DMS 273 treated with DMSO at 0.1 percent for 48 hours (cell line): ENCODE results near the gene CRMP1.
A peak's percentile ranks its signal among the peaks of the same experiment; 100 is the strongest.

ENCODE experiments used
- DNase-seq: peaks from one replicate; lab custom pipeline; 2025; lab: John Stamatoyannopoulos, UW

CRMP1 gene

DNA sequence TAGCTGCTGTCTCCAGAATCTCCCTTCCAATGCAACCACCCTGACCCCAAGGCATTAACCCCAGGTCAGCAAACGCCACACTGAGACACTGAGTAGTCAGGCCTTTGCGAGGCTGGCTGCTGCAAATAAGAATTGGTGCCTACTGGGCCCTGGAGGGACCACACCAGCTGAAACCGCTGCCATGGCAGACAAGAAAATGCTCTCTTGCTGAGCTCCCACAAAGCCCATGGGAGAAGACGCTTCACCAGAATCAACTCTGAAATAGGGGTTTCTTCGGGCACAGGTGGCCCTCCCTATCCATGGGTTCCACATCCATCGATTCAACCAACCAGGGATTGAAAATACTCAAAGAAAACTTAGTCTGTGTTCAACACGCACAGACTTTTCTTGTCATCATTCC is 26.7 kb upstream of the CRMP1 start:
- DNase-seq, result no peak

DNA sequence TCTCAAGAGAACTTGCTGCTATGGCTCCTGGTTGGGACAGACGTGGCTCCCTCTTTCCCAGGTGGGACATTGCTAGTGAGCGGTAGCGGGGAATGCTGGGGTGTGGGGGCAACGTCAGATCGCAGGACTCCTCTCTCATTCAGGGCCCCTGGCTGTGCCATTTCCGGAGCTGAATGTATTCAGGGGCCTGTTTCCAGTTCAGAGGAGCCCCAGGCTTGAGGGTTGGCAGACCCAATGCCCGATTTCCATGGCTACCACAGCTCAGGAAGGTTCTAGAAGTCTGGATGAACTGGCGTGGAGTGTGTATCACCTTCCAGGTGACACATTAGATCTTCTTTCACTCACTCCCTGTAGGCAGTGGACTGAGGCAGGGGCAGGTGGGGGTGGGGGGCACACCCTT is 26.2 kb upstream of the CRMP1 start:
- DNase-seq, result no peak

DNA sequence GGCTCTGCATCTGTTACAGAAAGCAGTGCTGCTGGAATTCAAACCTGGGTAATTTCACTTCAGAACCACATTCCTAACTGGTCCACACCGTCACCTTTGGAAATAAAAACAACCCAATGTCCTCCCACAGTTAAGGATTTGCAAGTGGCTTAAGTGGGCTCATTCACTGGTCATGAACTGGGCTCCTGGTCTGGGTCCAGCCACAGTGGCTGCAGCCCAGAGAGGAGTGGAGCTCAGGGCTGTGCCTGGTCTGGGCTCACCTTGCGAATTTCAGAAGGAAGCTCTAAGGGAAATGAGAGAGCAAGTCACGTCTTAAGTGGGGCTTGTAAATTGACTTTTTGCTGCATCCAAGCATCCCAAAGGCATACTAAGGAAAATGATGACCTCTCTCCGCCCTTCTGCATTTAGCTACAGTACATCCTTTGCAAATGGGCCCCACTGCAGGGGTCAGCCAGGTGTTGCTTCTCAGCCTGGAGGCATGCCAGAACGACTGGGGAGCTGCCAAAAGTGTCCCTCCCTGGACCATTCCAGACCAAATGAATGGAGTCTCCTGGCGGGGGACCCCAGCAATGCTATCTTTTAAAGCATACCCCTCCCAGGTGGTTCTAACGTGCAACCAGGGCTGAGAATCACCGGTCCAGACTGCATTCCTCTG is 25.6 kb upstream of the CRMP1 start:
- DNase-seq, result no peak

DNA sequence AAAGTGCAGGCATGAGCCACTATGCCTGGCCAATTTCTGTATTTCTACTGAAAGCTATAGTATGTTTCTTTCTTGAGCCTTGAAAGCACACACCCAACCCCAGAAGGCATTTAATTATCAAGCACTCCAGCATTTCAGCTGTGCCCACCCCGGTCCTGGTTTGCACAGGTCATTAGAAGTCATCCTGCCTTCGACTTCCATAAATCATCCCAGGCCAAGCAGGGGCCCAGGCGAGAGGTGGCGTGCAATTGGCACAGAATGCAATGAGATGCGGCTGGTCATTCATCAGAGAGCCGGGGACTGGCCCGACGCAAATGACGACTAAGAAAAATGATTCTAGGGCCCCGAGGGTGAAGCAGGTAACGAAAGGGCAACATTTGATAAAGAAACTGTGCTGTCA is 24.8 kb upstream of the CRMP1 start:
- no peak for DNase-seq

DNA sequence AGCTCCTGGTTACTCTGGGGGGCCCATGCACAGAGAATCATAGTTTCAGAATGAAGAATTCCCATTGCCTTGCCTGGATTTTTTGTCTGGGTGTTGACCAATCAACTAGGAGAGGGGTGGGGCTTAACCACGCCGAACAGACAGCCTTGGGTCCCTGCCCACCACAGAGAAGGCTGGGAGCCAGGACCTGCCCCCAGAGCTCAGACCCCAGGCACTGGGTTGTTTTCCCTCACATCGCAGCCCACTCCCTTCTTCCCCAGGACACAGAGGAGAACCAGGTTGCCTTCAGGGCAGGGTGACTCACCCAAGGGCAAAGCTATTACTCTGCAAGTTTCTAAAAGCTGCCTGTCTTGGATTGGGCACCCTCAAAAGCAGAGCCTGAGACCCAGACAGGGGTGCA is 23.3 kb upstream of the CRMP1 start:
- DNase-seq, result no peak

DNA sequence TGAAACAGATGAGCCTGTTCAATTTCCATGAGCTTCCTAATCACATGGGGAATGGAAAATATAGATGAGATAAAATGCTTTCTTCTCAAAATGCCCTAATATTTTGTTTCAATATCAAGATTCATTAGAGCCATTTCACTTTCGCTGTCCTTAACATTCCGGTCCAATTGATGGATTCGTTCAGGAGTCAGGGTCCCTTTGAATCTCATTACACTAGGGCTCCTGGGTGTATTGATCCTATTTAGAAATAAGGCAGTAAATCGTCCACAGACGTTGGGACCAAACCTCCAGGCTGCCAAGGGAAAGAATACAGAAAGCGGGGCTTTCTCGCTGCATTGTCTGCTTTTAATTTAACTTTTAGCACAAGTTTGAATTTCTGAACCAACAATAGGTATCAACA is 20.6 kb upstream of the CRMP1 start:
- DNase-seq, result no peak

DNA sequence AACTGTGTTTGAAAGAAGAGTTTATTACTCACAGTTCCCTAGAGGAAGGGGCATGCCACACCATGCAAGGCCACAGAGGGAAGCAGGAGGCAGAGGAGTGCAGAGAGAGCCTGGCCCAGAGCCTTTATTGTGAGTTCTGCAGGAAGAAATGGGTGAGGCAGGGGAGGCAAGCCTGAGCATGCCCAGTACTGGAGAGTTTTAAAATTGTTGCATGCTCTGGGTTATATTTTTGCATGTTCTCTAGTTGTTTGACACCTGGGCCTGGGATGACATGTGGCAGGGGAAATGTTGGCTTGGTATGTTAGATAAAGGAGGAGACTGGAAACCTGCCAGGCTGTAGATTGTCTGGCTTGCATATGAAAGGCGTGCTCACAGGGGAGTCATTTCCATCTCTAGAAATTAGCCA is 19.7 kb upstream of the CRMP1 start:
- peak; percentile 59 for DNase-seq

DNA sequence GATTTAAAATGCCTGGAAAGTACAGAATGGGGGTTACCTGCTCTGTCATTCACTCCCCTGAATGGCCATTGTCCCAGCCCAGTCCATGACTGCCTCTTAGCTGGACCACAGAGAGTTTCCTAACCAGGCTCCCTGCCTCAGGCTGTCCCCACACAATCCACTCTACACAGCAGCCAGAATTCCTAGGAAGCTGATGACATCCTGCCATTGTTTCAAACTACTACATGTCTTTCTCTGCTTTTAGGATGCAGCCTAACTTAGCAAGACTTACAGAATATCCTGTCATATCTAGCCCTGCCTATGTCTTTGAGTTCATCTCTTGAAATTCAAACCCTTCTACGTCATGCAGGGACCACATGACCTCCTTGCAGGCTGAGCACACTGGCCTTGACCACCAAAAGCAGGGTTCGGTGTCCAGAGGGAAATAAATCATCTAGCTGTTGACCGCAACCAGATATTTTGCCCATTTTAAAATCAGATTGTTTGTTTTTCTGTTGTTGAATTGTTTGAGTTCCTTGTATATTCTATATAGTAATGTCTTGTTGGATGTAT is 16.1 kb upstream of the CRMP1 start:
- no peak for DNase-seq

DNA sequence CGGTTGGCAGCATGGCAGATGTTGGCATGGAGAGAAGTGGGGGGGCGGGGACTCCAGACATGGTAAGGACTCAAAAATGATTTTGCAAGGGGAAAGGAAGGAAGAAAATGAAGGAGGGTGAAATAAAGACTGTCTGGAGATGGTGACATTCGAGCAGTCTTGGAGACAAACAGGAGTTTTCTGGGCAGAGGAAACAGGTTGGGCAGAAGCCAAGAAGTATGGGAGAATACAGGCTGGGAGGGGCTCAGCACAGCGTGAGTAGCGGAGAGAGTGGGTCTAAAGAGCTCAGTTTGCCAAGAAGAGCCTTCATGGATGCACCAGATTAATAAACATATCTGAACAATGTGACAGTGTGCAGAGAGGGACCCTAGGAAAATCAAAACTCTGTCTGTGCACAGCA is 13.3 kb upstream of the CRMP1 start:
- DNase-seq, result no peak

DNA sequence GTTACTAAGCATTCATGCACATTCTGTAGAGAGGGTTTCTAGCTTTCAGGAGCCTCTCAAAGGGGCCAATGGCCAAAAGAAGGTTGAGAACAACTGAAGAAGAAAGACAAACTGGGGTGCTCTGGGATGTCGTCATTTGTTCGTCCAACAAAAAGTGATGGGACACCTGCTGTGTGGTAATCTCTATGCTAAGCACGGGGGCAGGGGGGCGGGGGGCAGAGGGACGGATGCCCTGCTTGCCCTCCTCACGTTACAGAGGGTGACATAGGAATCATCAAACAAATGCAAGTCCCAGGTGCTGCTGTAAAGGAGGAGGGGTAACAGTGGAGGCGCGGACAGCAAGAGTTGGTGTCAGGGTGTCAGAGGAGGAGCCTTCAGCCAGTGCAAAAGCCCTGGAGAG is 12.8 kb upstream of the CRMP1 start:
- no peak for DNase-seq

DNA sequence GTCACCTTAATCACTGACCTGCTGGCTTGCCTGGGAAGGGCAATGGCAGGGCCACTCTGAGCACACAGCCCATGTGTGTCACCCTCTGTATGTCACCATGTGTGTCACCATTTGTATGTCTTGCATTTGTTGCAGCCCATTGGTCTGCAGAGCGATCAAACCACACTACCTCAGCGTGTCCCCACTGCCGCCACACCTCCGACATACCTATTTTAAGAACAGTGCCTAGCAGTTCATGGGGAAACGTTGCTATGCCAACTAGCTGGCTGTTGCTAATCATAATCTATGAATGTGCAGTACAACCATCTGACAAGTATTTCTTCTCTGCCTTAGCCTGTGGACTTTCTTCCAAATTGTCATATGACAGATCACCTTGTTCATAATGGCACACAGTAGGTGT is 8.0 kb upstream of the CRMP1 start:
- no peak for DNase-seq

DNA sequence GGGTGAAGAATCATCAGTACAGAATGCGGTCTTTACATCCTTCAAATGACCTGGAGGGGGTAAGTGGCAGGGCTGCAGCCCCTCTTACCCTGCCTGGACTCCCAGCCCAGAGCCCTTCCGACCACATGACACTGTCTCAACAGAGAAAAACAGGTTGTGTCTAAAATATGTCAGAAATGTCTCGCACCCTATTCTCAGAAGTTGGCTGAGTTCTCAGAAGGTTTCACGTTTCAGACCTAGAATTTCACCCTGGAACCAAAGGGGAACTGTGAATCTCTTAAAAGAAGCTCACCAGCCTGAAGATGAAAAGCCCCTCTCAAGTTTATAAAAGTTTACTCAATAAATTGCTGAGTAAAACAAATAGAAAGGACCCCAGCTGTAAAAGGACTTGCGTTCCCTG is 7.0 kb upstream of the CRMP1 start:
- no peak for DNase-seq

DNA sequence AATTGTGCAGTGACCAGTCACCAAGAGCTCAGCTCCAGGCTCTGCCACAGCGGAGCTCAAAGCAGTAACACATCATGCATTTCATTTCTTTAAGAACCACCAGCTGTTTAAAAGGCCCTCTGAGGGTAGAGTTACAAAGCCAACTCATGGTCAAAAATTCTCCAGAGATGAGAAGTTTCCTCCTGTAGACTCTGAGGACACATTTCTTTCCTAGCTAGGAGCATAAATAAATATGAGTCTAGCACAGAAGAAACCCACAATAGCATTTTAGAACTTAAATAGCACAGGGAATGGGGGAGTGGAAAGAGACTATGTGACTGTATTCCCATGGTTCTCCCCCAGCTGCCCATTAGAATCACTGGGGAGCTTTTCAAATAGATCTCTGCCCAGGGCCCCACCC is 6.5 kb upstream of the CRMP1 start:
- no peak for DNase-seq

DNA sequence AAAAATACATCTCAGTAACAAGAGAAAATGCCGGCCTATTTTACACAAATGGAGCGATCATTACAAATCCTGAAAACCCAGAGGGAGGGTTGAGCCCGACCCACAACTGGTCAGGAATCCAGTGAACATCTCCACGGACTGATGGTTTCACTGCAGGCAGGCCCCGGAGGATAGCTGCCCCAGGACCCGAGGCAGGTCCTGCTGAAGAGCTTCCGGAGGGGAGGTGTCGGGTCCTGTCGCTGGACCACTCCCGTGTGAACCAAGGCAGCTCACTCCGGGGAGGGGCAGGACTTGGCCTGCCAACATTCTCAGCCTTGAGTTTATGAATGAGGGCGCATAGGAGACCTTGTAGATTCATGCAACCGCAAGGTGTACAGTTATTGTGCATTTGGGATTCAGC is 4.8 kb upstream of the CRMP1 start:
- DNase-seq, result no peak

DNA sequence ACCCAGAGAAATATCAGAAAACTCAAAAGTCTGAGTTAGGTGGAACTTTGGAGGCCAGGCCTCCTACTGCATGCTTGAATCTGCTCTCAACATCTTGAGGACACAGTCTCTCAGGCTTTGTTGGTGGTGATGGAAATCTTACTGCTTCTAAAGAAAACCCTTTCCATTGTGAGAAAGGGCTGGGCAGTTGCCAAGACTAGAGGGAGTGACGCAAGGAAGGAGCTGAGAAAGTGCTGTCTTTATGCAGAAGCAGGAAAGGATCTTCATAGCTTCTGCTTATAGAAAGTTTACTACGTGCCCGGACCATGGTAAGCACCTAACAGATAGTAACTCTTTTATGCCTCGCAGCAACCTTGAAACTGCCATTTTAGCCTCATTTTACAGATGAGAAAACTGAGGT is 2.4 kb upstream of the CRMP1 start:
- DNase-seq, result no peak

DNA sequence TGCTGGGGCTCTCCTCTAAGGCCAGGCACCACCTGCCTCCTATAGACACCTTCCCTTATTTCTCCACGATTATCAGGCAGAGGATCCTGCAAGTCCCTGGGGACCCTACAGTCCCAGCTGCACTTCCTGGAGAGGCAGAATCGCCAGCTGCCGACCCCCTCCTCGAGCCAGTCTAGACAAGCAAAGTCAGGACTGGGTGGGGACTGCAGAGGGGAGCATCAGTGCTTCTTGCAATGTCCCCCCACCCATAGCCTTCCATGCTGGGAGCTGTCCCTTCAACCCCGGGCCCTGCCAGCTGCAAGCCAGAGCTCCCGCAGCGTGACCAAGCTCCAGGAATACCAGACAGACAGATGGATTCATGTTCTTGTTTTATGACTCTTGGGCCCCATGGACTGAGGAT is 1.4 kb upstream of the CRMP1 start:
- DNase-seq, result no peak

DNA sequence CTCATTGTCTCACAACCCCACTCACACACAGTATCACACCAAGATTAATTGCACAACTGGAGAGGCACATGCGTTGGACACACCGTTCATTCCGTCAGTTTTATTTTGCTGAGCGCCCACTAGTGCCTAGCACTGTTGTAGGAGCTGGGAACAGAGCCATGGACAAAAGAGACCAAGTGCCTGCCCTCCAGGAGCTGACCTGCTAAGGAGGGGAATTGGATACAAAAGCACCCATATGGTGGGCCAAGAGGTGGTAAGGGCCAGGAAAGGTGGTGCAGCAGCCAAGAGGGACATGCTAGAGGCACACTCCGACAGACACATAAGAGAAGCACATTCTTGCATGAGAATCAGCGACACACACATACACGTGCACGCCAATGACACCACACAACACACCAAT is 705 bp upstream of the CRMP1 start:
- no peak for DNase-seq

DNA sequence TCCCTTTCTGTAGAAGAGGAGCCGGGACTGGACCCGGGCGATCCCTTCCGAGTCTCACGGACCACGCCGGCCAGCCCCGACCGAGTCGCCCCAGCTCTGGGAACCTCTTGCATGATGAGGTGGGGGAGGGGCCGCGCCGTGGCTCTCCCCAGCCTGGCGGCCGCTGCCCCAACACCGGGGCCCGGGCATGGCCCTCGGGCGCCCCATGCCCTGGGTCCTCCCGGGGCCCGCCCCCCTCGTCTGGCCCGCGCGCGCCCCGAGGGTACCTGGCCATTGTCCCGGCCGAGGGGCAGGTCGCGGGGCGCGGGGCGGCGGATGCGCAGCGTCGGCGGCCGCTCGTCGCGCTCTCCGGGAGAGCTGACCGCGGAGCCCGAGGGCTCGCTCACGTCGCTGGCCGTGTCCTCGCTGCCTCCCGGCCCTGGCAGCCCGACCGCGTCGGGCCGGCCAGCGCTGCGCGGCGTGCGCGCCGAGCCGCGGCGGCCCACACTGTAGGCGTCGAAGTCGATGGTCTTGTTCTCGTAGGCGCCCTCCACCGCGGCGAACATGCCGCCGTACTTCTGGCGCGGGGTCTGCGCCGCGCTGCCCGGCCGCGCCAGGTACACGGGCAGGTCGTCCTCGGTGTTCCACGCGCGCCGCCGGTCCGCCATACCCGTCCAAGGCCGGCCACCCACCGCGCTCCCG is 423 bp downstream of the CRMP1 start:
- no peak for DNase-seq

DNA sequence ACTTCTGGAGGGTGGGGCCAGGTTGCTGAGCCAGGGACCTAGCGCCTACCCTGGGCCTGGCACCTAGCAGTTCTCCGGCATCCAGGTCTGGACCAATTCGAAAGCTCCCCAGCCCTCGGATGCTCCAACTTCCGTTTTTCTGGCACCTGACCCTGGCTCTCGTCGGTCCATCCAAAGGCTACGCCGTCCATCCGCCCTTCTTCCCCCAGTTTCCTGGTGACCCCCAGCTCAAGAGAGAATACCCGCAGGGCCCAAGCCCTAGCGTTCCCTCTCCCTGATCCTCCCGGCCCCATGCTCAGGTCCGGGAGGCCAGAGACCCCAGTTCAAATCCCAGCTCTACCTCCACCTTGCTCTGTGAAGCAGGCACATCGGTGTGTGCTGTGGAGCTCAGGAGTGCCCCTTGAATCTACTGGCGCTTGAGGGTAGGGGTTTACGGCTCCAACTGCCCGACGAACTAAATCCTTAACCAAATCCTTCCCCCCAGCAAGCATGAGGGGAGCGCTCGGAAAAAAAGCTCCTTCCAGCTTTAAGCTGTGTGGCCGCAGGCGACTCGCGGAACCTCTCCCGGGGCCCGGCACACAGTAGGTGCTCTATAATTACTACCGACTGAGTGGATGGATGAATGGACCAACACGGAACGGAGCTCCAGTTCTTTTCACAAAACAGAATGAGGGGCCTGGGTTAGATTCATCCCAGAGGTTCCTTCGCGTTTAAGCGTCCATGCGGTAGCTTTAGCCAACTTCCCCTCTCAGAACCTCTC is 1.1 kb downstream of the CRMP1 start:
- DNase-seq, result no peak

DNA sequence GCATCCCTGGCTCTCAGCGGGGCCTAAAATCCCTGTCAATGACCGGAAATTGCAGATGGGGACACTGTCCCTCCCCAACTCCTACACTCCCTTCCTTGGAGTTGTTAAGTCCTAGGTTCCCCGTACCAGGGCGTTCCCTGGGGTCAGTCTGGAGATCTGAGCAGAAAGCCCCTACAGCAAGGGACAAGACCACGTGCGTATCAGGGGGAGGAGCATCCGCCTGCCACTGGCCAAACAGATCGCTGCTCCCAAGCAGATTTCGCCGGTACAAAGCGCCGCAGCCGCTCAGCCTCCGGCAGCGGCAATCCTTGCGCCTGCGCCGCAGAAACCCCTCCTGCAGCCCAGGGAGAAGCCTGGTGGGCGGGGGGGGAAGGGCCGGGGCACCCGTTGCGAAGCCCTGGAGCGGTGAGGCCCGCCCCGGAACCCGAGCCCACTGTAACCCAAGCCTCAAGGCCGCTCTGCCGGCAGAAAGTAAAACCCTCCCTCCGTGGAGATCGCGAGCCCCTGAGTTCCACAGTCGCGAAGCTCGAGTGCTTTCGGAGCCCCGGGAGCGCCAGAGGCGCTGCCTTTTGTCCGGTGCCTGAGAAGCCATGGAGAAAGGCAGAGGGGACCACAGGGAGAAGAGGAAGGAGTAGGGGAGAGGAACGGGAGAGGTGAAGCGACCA is 2.7 kb downstream of the CRMP1 start:
- peak; percentile 74 for DNase-seq

DNA sequence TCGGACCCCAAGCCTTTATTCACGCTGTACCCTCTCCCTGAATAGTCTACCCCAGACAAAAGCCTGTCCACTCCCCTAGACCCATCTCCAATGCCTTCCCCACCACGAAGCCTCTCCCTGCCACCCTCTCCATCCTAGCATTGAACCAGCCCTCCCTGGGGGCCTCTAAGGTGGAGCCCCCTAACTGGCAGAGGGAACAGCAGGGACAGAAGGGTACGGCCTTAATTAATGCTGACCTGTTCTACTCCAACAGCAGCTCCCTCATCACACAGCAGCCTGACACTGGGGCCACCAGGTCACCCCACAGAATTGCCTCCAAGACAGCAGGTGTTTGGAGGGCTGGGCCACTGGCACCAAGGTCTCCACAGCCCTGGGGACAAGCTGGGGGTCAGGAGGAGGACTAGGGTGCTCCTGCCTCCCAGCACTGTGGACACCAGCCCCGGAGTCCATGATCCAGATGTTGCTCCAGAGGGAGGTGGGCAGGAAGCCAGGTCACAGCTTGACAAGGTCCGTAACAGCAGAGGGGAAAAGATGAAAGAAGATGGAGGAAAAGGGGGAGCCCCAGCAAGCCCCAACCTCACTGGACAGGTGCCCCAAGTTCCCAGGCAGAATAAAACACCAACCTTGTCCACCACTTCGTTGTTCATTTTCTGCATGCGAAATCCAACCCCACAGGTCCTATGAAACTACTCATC is 3.7 kb downstream of the CRMP1 start:
- no peak for DNase-seq
